Body of pancreas (tissue), 4 donors: ENCODE results near the gene GRIK4. TPM values are rescaled to one million over a fixed set of nuclear protein-coding genes. Genes with fewer than 3 reads are reported as not detected.

Experiments used
- ATAC-seq: fragments of 150-250 bp; one replicate; pipeline ENCODE4 v1.9.1; 2016
- DNase-seq, 4 donors: peaks; one replicate each; pipeline ENCODE4 v3.0.0-alpha.2; 2019
- H3K27ac ChIP-seq, 4 donors: fragments of 200-600 bp; sonication (generic); 1 replicate in 3 of 4; 2 replicates in 1 of 4; pipeline versions ENCODE4 v1.5.1 to v1.6.1; 2016 to 2019; ENCODE audit warnings: mild to moderate bottlenecking in 1 of 4, mixed read lengths in 1 of 4, moderate library complexity in 1 of 4
- H3K27me3 ChIP-seq, 2 donors: fragments of 200-600 bp; sonication (generic); one replicate each; pipeline ENCODE4 v1.6.0; 2016; ENCODE audit warnings: mild to moderate bottlenecking in 1 of 2
- H3K36me3 ChIP-seq, 2 donors: fragments of 200-600 bp; sonication (generic); replicated peaks in 1 of 2; 2 replicates each; pipeline ENCODE4 v1.5.1; 2016; ENCODE audit warnings: low read depth in 2 of 2; ENCODE audit not compliant: insufficient read depth in 1 of 2
- H3K4me1 ChIP-seq: fragments of 200-600 bp; sonication (generic); one replicate; pipeline ENCODE4 v1.6.0; 2016
- H3K4me3 ChIP-seq, 2 donors: fragments of 200-600 bp; sonication (generic); 1 replicate in 1 of 2; 2 replicates in 1 of 2; pipeline ENCODE4 v1.5.1; 2016 to 2019
- H3K9me3 ChIP-seq, 3 donors: fragments of 200-600 bp; sonication (generic); 1 replicate in 2 of 3; 2 replicates in 1 of 3; pipeline ENCODE4 v1.5.1; 2016
- CTCF ChIP-seq, 7 experiments: fragments of 450-650 bp in 4 of 7; fragments of 200-600 bp in 3 of 7; sonication (generic) in 3 of 7; IDR thresholded peaks; one replicate each; pipeline ENCODE4 v1.5.1; 2016 to 2019; ENCODE audit warnings: antibody characterized with exemption in 7 of 7
- POLR2A ChIP-seq, 3 donors: fragments of 450-650 bp; IDR thresholded peaks; one replicate each; pipeline ENCODE4 v1.6.1; 2016; ENCODE audit warnings: antibody characterized with exemption in 3 of 3, mild to moderate bottlenecking in 2 of 3
- WGBS, 2 donors: methylation state at CpG; one replicate each; pipeline ENCODE4 v1.1.5; 2017; 5-methylcytosine and 5-hydroxymethylcytosine counted together
- intact Hi-C: fragments of 100-400 bp; cut with DNase I; formaldehyde crosslinking; loops from one replicate; pipeline ENCODE4 v1.15.1; 2023
- total RNA-seq, 2 donors: library from RNA; depleted of rRNA; stranded (reverse); fragments of >200 nt; gene quantifications; one replicate each; pipeline ENCODE4 v1.1.0, GENCODE V29; 2016

The GRIK4 gene
- total RNA-seq, 2 donors from 2014 or later = not detected

- intact Hi-C loops = loop anchor here (5.0 kb wide), 1 partner anchor 171 kb away; the partner anchor contains the start of gene GRIK4
- H3K4me1 ChIP-seq = no peaks in the 10 kb centered on the region
- no peaks in the 10 kb centered on the region for H3K9me3 ChIP-seq
- no peak for ATAC-seq
- H3K4me3 ChIP-seq = no peak overlapping the region
- H3K36me3 ChIP-seq = no peaks in the 10 kb centered on the region
- TF ChIP-seq POLR2A (IDR thresholded peaks at IDR 0.05) = no peak
- no peak for TF ChIP-seq CTCF (IDR thresholded peaks at IDR 0.05)
- no peaks in the 10 kb centered on the region for H3K27me3 ChIP-seq
- H3K27ac ChIP-seq = no peak overlapping the region
- WGBS, 2 donors = 71 to 84% methylated on average over 5 of the region's 5 CpGs
- no peak for DNase-seq
Measured at GRCh38 chr11:120682866-120683265, 171.3 kb downstream of the GRIK4 start.

GRCh38 chr11:120686516-120686915 is 175.0 kb downstream of the GRIK4 start:
- no peaks in the 10 kb centered on the region for H3K36me3 ChIP-seq
- DNase-seq (no peak), ATAC-seq (no peak)
- no peaks in the 10 kb centered on the region for H3K27me3 ChIP-seq
- TF ChIP-seq POLR2A (IDR thresholded peaks at IDR 0.05) (no peak), CTCF (IDR thresholded peaks at IDR 0.05) (no peak)
- intact Hi-C loops = no loop called here
- H3K4me3 ChIP-seq = no peak overlapping the region
- H3K4me1 ChIP-seq = no peaks in the 10 kb centered on the region
- no peak overlapping the region for H3K27ac ChIP-seq
- 70 to 72% methylated on average over 7 of the region's 7 CpGs for WGBS, 2 donors
- H3K9me3 ChIP-seq = no peaks in the 10 kb centered on the region

- Histone ChIP-seq H3K4me3 (no peak overlapping the region), H3K9me3 (no peaks in the 10 kb centered on the region), H3K4me1 (no peaks in the 10 kb centered on the region), H3K27ac (no peak overlapping the region), H3K27me3 (no peaks in the 10 kb centered on the region), H3K36me3 (no peaks in the 10 kb centered on the region)
- DNase-seq (no peak), ATAC-seq (no peak)
- WGBS, 2 donors = 59 to 81% methylated on average over 1 of the region's 1 CpG
- intact Hi-C loops = no loop called here
- TF ChIP-seq POLR2A (IDR thresholded peaks at IDR 0.05) (no peak), CTCF (IDR thresholded peaks at IDR 0.05) (no peak)
Measured at GRCh38 chr11:120688163-120688562, 176.6 kb downstream of the GRIK4 start.

- no peak overlapping the region for H3K27ac ChIP-seq
- no peaks in the 10 kb centered on the region for H3K4me1 ChIP-seq
- no peaks in the 10 kb centered on the region for H3K27me3 ChIP-seq
- intact Hi-C loops = no loop called here
- TF ChIP-seq CTCF (IDR thresholded peaks at IDR 0.05) = no peak
- no peak for TF ChIP-seq POLR2A (IDR thresholded peaks at IDR 0.05)
- no peak for DNase-seq
- WGBS, 2 donors = 58 to 62% methylated on average over 7 of the region's 7 CpGs
- no peak overlapping the region for H3K4me3 ChIP-seq
- H3K9me3 ChIP-seq = no peaks in the 10 kb centered on the region
- no peaks in the 10 kb centered on the region for H3K36me3 ChIP-seq
- ATAC-seq = no peak
Measured at GRCh38 chr11:120689596-120690275, 178.2 kb downstream of the GRIK4 start.

GRCh38 chr11:120690406-120690805 is 178.9 kb downstream of the GRIK4 start:
- TF ChIP-seq CTCF (IDR thresholded peaks at IDR 0.05) (no peak), POLR2A (IDR thresholded peaks at IDR 0.05) (no peak)
- no peaks in the 10 kb centered on the region for H3K36me3 ChIP-seq
- H3K4me1 ChIP-seq = no peaks in the 10 kb centered on the region
- DNase-seq = no peak
- intact Hi-C loops = no loop called here
- H3K27ac ChIP-seq = no peak overlapping the region
- ATAC-seq = no peak
- H3K27me3 ChIP-seq = no peaks in the 10 kb centered on the region
- 74 to 85% methylated on average over 4 to 5 of the region's 5 CpGs for WGBS, 2 donors
- H3K9me3 ChIP-seq = no peaks in the 10 kb centered on the region
- H3K4me3 ChIP-seq = no peak overlapping the region
